T-helper 2 cell treated with Interferon-gamma antibody and Interleukin-4, amounts not matched to agents 100 ng/mL and 5 ng/mL, for 36 hours (primary cell): ENCODE results near the gene ZDHHC6. TPM values are rescaled to one million over a fixed set of nuclear protein-coding genes. Genes with fewer than 3 reads are reported as not detected.
"Not testable (repeated sequence)": the region's sequence is repeated elsewhere in the genome, so short reads cannot be mapped to it uniquely, and the experiment has no call there.

Experiments used
- intact Hi-C: fragments of 100-400 bp; cut with micrococcal nuclease; formaldehyde crosslinking; loops from one replicate; pipeline ENCODE4 v1.15.1; 2023
- total RNA-seq: library from RNA; stranded (reverse); gene quantifications from 2 replicates; pipeline ENCODE4 v1.2.3, GENCODE V29; 2022

Gene ZDHHC6
- 46.7 and 48.8 TPM in 2 replicates for total RNA-seq

- intact Hi-C loops, result loop anchor here (1.0 to 5.0 kb wide), 4 partner anchors 71 to 1528 kb away; partner anchors contain the start of genes BBIP1, CASP7, GPAM and SHOC2
Observed at GRCh38 chr10:112446855-112447619, at the start of gene ZDHHC6, which contains the start of gene VTI1A. Gene ZDHHC6 (minus strand): TSS chr10:112446914. CDS start chr10:112445436, 1,478 bp downstream. Gene VTI1A (plus strand): TSS chr10:112447215. CDS start chr10:112447374, 159 bp downstream.

GRCh38 chr10:112492736-112493135 is 46.0 kb upstream of the ZDHHC6 start:
- intact Hi-C loops, result no loop called here

- intact Hi-C loops, result no loop called here
Observed at GRCh38 chr10:112491144-112491543, 44.4 kb upstream of the ZDHHC6 start.

GRCh38 chr10:112490545-112490944 is 43.8 kb upstream of the ZDHHC6 start:
- intact Hi-C loops, result no loop called here

- intact Hi-C loops, result no loop called here
Observed at GRCh38 chr10:112487964-112488363, 41.2 kb upstream of the ZDHHC6 start.

- intact Hi-C loops, result no loop called here
Observed at GRCh38 chr10:112484399-112484798, 37.7 kb upstream of the ZDHHC6 start.

GRCh38 chr10:112481602-112482001 is 34.9 kb upstream of the ZDHHC6 start:
- intact Hi-C loops, result no loop called here

- intact Hi-C loops, result loop anchor here (5.0 kb wide), 1 partner anchor 632 kb away; no protein-coding TSS in a partner anchor
Observed at GRCh38 chr10:112475575-112476218, 29.0 kb upstream of the ZDHHC6 start.

- intact Hi-C loops, result loop anchor here (5.0 kb wide), 1 partner anchor 1090 kb away; no protein-coding TSS in a partner anchor
Observed at GRCh38 chr10:112471878-112472487, 25.3 kb upstream of the ZDHHC6 start.

- intact Hi-C loops, result no loop called here
Observed at GRCh38 chr10:112467541-112468075, 20.9 kb upstream of the ZDHHC6 start.

GRCh38 chr10:112466802-112467201 is 20.1 kb upstream of the ZDHHC6 start:
- intact Hi-C loops, result no loop called here

- intact Hi-C loops, result no loop called here
Observed at GRCh38 chr10:112465299-112465883, 18.7 kb upstream of the ZDHHC6 start.

GRCh38 chr10:112464074-112464473 is 17.4 kb upstream of the ZDHHC6 start:
- intact Hi-C loops, result not testable (repeated sequence)

GRCh38 chr10:112461029-112461887 is 14.5 kb upstream of the ZDHHC6 start:
- intact Hi-C loops, result no loop called here

- intact Hi-C loops, result no loop called here
Observed at GRCh38 chr10:112460366-112460765, 13.7 kb upstream of the ZDHHC6 start.

- intact Hi-C loops, result no loop called here
Observed at GRCh38 chr10:112456533-112456932, 9.8 kb upstream of the ZDHHC6 start.

- intact Hi-C loops, result no loop called here
Observed at GRCh38 chr10:112454910-112455779, 8.4 kb upstream of the ZDHHC6 start.

GRCh38 chr10:112448888-112449287 is 2.2 kb upstream of the ZDHHC6 start:
- intact Hi-C loops, result loop anchor here (5.0 kb wide), 1 partner anchor 1228 kb away; the partner anchor contains the start of gene CASP7

GRCh38 chr10:112447620-112447928 is 860 bp upstream of the ZDHHC6 start:
- intact Hi-C loops, result loop anchor here (2.0 to 5.0 kb wide), 2 partner anchors 1230 to 1529 kb away; partner anchors contain the start of genes BBIP1, CASP7 and SHOC2
